ENCODE results near the gene AKAP7.
"Not testable (repeated sequence)": the region's sequence is repeated elsewhere in the genome, so short reads cannot be mapped to it uniquely, and the experiment has no call there.

Gene AKAP7

GRCh38 chr6:131135244-131136020 lies at the start of gene AKAP7:
Gene AKAP7, plus strand, starts transcription at chr6:131135467. Its CDS starts 297 bp downstream, at chr6:131135764.
- peak in 1 of 2 donors; percentile 35 for DNase-seq (ENCODE audit: extremely low read depth in 1 of 2, low read depth in 1 of 2)

- DNase-seq (ENCODE audit: extremely low read depth in 1 of 2, low read depth in 1 of 2), result not testable (repeated sequence)
These were observed 44.9 kb upstream of the AKAP7 start for GRCh38 chr6:131090339-131090738.

- DNase-seq (ENCODE audit: extremely low read depth in 1 of 2, low read depth in 1 of 2), result not testable (repeated sequence)
These were observed 43.3 kb upstream of the AKAP7 start for GRCh38 chr6:131091944-131092343.

- DNase-seq (ENCODE audit: extremely low read depth in 1 of 2, low read depth in 1 of 2), result no peak
These were observed 41.9 kb upstream of the AKAP7 start for GRCh38 chr6:131093334-131093733.

GRCh38 chr6:131096786-131097185 lies 38.5 kb upstream of the AKAP7 start:
- DNase-seq (ENCODE audit: extremely low read depth in 1 of 2, low read depth in 1 of 2), result no peak

GRCh38 chr6:131101911-131102680 lies 33.2 kb upstream of the AKAP7 start:
- no peak for DNase-seq (ENCODE audit: extremely low read depth in 1 of 2, low read depth in 1 of 2)

- no peak for DNase-seq (ENCODE audit: extremely low read depth in 1 of 2, low read depth in 1 of 2)
These were observed 32.0 kb upstream of the AKAP7 start for GRCh38 chr6:131103296-131103695.

- no peak for DNase-seq (ENCODE audit: extremely low read depth in 1 of 2, low read depth in 1 of 2)
These were observed 31.4 kb upstream of the AKAP7 start for GRCh38 chr6:131103901-131104300.

- DNase-seq (ENCODE audit: extremely low read depth in 1 of 2, low read depth in 1 of 2), result no peak
These were observed 28.1 kb upstream of the AKAP7 start for GRCh38 chr6:131107151-131107550.

- no peak for DNase-seq (ENCODE audit: extremely low read depth in 1 of 2, low read depth in 1 of 2)
These were observed 23.0 kb upstream of the AKAP7 start for GRCh38 chr6:131112249-131112648.

- DNase-seq (ENCODE audit: extremely low read depth in 1 of 2, low read depth in 1 of 2), result no peak
These were observed 19.6 kb upstream of the AKAP7 start for GRCh38 chr6:131115651-131116050.

- no peak for DNase-seq (ENCODE audit: extremely low read depth in 1 of 2, low read depth in 1 of 2)
These were observed 18.9 kb upstream of the AKAP7 start for GRCh38 chr6:131116321-131116720.

GRCh38 chr6:131116755-131117360 lies 18.4 kb upstream of the AKAP7 start:
- no peak for DNase-seq (ENCODE audit: extremely low read depth in 1 of 2, low read depth in 1 of 2)

GRCh38 chr6:131117878-131118277 lies 17.4 kb upstream of the AKAP7 start:
- no peak for DNase-seq (ENCODE audit: extremely low read depth in 1 of 2, low read depth in 1 of 2)

GRCh38 chr6:131122007-131122406 lies 13.3 kb upstream of the AKAP7 start:
- DNase-seq (ENCODE audit: extremely low read depth in 1 of 2, low read depth in 1 of 2), result no peak

GRCh38 chr6:131122516-131122915 lies 12.8 kb upstream of the AKAP7 start:
- DNase-seq (ENCODE audit: extremely low read depth in 1 of 2, low read depth in 1 of 2), result no peak

GRCh38 chr6:131124336-131125071 lies 10.8 kb upstream of the AKAP7 start:
- no peak for DNase-seq (ENCODE audit: extremely low read depth in 1 of 2, low read depth in 1 of 2)

GRCh38 chr6:131125431-131125830 lies 9.8 kb upstream of the AKAP7 start:
- DNase-seq (ENCODE audit: extremely low read depth in 1 of 2, low read depth in 1 of 2), result no peak

- DNase-seq (ENCODE audit: extremely low read depth in 1 of 2, low read depth in 1 of 2), result no peak
These were observed 5.3 kb upstream of the AKAP7 start for GRCh38 chr6:131129689-131130553.

- no peak for DNase-seq (ENCODE audit: extremely low read depth in 1 of 2, low read depth in 1 of 2)
These were observed 4.7 kb upstream of the AKAP7 start for GRCh38 chr6:131130554-131130940.

Measured in activated CD8-positive, alpha-beta memory T cell treated with anti-CD3 and anti-CD28 coated beads for 1 hour (primary cell).